ENCODE measurements around the gene PLA2G4F. TPM values are rescaled to one million over a fixed set of nuclear protein-coding genes. Genes with fewer than 3 reads are reported as not detected.

PLA2G4F gene
- total and polyA plus RNA-seq, 7 donors = 0.20 to 5.3 (median 1.9) TPM

DNA sequence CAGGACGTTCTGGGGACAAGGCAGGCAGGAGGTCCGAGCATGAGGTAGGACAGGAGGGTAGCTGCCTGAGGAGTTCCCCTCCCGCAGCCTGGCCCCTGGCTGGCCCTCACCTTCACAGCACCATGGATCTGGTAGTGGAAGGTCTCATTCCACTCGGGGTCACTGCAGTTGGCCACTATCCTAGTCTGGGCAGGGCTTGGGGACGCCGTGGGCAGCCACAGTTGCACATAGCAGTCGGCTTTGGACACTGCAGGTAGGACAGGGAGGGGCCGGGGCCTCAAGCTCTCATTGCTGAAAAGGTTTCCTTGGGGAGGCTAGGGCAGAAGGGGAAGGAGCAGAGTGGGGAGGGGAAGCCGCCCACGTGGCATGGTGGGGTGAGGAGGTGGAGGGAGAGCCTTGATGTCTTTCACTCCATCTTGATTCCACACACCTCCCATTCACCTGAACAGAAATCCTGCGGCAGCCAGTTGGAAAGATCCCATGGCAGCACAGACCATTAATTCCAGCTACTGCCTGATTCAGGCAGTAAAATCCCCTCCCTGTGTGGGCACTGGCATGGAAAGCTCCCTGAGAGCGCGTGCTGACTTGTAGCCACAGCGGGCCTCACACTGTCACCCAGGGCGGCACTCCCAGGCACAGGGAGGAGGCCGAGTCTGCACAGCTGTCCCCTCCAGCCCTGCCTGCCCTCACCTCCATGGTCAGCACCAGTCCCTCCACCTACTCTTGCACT lies 2.1 kb downstream of the PLA2G4F start:
- peaks cover 0 to 7% of the 10 kb centered on the region in 2 donors for H3K36me3 ChIP-seq (ENCODE audit: insufficient read depth in 1 of 2, low read depth in 1 of 2)
- intact Hi-C loops (cut with DNase I) = no loop called here
- no peak for DNase-seq
- H3K9me3 ChIP-seq = no peaks in the 10 kb centered on the region
- H3K27me3 ChIP-seq (ENCODE audit: insufficient read depth in 3 of 3, low read length in 2 of 3) = no peaks in the 10 kb centered on the region
- peaks cover 46% of the 10 kb centered on the region for H3K4me1 ChIP-seq
- WGBS, 3 donors = 62 to 70% (median 68%) methylated on average over 14 to 16 of the region's 16 CpGs
- no peak for ATAC-seq
- H3K27ac ChIP-seq = peak overlapping the region; percentile 36
- TF ChIP-seq, protein P1, sequence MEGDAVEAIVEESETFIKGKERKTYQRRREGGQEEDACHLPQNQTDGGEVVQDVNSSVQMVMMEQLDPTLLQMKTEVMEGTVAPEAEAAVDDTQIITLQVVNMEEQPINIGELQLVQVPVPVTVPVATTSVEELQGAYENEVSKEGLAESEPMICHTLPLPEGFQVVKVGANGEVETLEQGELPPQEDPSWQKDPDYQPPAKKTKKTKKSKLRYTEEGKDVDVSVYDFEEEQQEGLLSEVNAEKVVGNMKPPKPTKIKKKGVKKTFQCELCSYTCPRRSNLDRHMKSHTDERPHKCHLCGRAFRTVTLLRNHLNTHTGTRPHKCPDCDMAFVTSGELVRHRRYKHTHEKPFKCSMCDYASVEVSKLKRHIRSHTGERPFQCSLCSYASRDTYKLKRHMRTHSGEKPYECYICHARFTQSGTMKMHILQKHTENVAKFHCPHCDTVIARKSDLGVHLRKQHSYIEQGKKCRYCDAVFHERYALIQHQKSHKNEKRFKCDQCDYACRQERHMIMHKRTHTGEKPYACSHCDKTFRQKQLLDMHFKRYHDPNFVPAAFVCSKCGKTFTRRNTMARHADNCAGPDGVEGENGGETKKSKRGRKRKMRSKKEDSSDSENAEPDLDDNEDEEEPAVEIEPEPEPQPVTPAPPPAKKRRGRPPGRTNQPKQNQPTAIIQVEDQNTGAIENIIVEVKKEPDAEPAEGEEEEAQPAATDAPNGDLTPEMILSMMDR (IDR thresholded peaks at IDR 0.05) = no peak
- H3K4me3 ChIP-seq = no peak overlapping the region

DNA sequence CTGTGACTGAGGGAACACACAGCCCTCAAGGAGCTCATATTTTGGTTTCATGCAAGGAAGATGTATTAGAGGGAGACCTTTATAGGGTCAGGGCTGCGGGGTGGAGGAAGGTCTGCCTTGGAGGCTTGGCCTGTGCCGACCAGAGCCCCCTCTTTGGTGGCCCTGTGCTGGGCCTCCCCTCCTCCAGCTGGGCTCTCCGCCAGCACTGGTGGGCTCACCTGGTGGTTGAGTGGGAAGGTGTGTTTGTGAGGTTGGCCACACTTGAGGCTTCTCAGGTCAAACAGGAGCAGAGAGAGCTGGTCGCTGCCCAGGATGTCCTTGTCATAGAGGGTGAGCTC lies 2.6 kb downstream of the PLA2G4F start:
- Histone ChIP-seq H3K36me3 (ENCODE audit: insufficient read depth in 1 of 2, low read depth in 1 of 2) (peaks cover 0 to 1% of the 10 kb centered on the region in 2 donors), H3K9me3 (no peaks in the 10 kb centered on the region), H3K27me3 (ENCODE audit: insufficient read depth in 3 of 3, low read length in 2 of 3) (no peaks in the 10 kb centered on the region), H3K27ac (peak overlapping the region; percentile 36), H3K4me3 (no peak overlapping the region), H3K4me1 (peaks cover 40% of the 10 kb centered on the region)
- 91 to 93% (median 91%) methylated on average over 4 of the region's 4 CpGs for WGBS, 3 donors
- ATAC-seq (no peak), DNase-seq (no peak)
- intact Hi-C loops (cut with DNase I) = no loop called here
- TF ChIP-seq, protein P1 (IDR thresholded peaks at IDR 0.05) = no peak

DNA sequence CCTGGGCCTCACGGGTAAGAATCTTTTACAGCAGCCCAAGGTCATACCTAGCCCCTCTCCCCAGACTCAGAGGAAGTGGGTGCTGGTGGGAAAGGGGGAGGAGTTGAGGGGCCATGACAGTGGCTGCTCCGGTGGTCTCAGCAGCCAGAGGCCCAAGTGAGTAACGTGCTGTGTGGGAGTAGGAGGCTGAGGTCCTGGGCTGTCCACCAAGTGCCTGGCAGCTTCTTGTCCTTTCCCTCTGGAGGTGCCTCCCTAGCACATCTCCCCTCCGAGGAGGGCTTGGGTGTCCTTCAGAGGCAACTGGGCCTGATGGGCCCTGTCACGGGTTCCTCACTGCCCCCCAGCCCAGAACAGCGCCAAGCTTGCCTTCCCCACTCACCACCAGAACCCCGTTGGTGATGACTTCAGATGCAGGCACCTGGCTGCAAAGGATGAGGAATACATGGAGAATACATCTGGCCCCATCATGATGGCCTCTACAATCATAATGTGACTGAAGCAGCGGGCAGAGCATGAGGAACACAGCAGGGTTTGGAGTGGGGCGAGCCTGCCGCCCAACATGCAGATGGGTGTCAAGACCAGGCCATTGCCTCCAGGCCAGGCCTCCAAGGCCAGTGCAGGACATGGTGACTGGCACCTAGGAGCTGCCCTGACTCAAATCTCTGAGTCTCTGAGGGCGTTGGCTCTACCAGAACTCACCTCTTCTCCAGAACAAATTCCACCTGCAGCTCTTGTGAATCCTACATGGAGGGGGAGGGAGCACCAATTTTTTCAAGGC lies 3.3 kb downstream of the PLA2G4F start:
- WGBS, 3 donors = 90 to 94% (median 92%) methylated on average over 11 of the region's 11 CpGs
- no peak for DNase-seq
- Histone ChIP-seq H3K27me3 (ENCODE audit: insufficient read depth in 3 of 3, low read length in 2 of 3) (no peaks in the 10 kb centered on the region), H3K9me3 (no peaks in the 10 kb centered on the region), H3K4me3 (no peak overlapping the region), H3K4me1 (peaks cover 34% of the 10 kb centered on the region), H3K27ac (peak overlapping the region; percentile 67), H3K36me3 (ENCODE audit: insufficient read depth in 1 of 2, low read depth in 1 of 2) (no peaks in the 10 kb centered on the region)
- ATAC-seq = no peak
- intact Hi-C loops (cut with DNase I) = no loop called here
- TF ChIP-seq, protein P1 (IDR thresholded peaks at IDR 0.05) = no peak

DNA sequence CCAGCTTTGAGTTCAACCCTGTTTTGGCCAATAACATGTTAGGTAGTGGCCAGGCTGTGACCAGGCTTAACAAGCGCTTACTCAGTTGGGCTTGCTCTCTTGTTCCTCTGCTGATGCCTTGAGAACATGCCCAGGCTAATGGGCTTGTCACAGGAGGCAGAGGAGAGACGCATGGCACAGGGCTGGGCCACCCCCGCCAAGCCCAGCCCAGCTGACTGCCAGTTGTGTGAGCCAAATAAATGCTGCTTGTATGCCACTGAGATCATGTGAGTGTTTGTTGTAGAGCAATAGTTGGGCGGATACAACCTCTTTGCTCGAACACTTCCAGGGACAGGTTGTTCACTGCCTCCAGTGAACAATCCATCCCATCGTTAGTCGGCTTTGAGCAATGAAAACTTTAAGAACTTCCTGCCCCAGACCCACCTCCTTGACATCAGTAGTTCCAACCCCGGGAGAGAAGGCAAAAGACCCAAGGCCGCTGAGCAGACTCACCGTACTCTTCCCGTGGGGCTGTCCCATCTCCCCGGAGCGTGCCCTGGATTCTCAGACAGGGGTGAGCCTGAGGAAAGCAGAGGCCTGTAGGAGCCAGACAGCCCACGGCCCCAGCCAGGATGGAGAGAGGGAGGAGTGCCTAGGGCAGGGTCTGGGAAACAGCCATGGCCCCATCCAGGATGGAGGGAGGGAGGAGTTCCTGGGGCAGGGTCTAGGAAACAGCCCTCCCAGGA lies 4.1 kb downstream of the PLA2G4F start:
- TF ChIP-seq, protein P1 (IDR thresholded peaks at IDR 0.05) = no peak
- H3K4me3 ChIP-seq = no peak overlapping the region
- peak; percentile 79 to 85 (median 84) for ATAC-seq
- peaks cover 27% of the 10 kb centered on the region for H3K4me1 ChIP-seq
- no peaks in the 10 kb centered on the region for H3K36me3 ChIP-seq (ENCODE audit: insufficient read depth in 1 of 2, low read depth in 1 of 2)
- intact Hi-C loops (cut with DNase I) = no loop called here
- no peaks in the 10 kb centered on the region for H3K9me3 ChIP-seq
- no peaks in the 10 kb centered on the region for H3K27me3 ChIP-seq (ENCODE audit: insufficient read depth in 3 of 3, low read length in 2 of 3)
- DNase-seq = peak; percentile 51 to 89
- 47 to 57% (median 56%) methylated on average over 14 of the region's 14 CpGs for WGBS, 3 donors
- peak overlapping the region; percentile 67 for H3K27ac ChIP-seq

Data from psoas muscle (tissue), 8 donors.